NCI-H187 treated with DMSO at 0.1 percent for 48 hours (cell line): ENCODE results near the gene WDCP.

Experiments
- DNase-seq: peaks from one replicate; lab custom pipeline; 2025; lab: John Stamatoyannopoulos, UW

Gene WDCP

DNA sequence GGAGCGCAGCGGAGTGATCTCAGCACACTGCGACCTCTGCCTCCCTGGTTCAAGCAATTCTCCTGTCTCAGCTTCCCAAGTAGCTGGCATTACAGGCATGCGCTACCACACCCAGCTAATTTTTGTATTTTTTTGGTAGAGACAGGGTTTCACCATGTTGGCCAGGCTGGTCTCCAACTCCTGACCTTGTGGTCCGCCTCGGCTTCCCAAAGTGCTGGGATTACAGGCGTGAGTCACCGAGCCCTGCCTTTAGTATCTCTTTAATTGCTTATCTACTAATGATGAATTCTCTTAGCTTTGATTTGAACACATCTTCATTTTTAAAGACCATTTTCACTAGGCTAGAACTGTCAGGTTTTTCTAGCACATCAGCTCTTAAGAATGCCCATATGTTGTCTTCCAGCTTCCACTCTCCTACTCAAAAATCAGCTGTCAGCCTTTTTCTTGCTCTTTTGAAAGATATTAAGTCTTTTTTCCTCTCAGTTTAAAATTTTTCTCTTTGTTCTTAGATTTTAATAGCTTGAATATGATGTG is 53.4 kb downstream of the WDCP start:
- no peak for DNase-seq

DNA sequence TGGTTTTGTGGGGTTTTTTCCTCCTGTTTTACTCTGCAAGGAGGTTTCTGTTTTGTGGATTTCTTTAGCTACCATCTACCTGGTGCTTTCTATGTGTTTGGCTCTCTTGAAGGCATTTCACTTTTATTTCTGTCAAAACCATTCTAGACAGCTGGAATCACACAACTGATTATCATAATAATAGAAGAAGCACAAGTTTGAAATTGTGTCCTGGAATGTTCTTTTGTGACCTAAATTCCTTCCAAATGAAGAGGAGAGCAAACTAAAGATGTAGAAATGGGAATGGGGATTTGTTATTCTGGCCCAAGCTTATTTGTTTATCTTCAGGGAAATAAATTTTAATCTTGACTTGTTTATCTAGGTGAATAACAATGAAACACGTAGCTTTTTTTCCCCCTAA is 54.3 kb downstream of the WDCP start:
- DNase-seq: no peak

DNA sequence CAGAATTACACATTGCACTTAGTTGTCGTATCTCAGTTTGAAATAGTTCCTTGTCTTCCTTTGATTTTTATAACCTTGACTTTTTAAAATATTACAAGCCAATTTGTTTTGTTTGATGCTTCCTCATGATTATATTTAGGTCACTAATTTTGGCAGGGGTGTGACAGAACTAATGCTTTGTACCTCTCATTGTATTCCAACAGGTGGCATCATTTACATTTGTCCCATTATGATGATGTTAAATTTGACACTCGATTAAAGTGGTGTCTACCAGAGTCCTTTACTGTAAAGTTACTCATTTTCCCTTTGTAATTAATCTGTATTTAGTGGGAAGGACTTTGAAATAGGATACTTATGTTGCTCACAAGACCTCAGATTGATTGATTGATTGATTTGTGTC is 58.8 kb downstream of the WDCP start:
- DNase-seq: no peak
